ENCODE results near the gene AKAP13.
"Not testable (repeated sequence)": the region's sequence is repeated elsewhere in the genome, so short reads cannot be mapped to it uniquely, and the experiment has no call there.

AKAP13 gene

GRCh38 chr15:85334241-85334640, 46.2 kb upstream of the AKAP13 start:
- POLR2A ChIA-PET: no interaction called here
- CTCF ChIA-PET: no interaction called here
- TF ChIP-seq SUZ12 (IDR thresholded peaks at IDR 0.05) (no peak), FOXM1 (IDR thresholded peaks at IDR 0.05; ENCODE audit: borderline replicate concordance) (no peak), CTBP1 (IDR thresholded peaks at IDR 0.05; ENCODE audit: borderline replicate concordance) (no peak), TARDBP (IDR thresholded peaks at IDR 0.05) (no peak), ELF4 (IDR thresholded peaks at IDR 0.05) (no peak), HDGF (IDR thresholded peaks at IDR 0.05; ENCODE audit: borderline replicate concordance) (no peak), BHLHE40 (IDR thresholded peaks at IDR 0.05; ENCODE audit: borderline replicate concordance) (no peak), LEF1 (IDR thresholded peaks at IDR 0.05; ENCODE audit: borderline replicate concordance) (no peak)
- DNase-seq (ENCODE audit: extremely low spot score): no peak

GRCh38 chr15:85335193-85335942, 45.0 kb upstream of the AKAP13 start:
- TF ChIP-seq ZNF384 (IDR thresholded peaks at IDR 0.05): peak; percentile 62
- no peak for TF ChIP-seq CTBP1 (IDR thresholded peaks at IDR 0.05; ENCODE audit: borderline replicate concordance)
- DNase-seq (ENCODE audit: extremely low spot score): no peak
- ChIA-PET CTCF (interaction anchor here (0.6 to 2.1 kb wide), 8 partner anchors 9 to 79 kb away, joined by 3 to 6 read pairs (median 3); no protein-coding TSS in a partner anchor), POLR2A (interaction anchor here (0.8 kb wide), 1 partner anchor 14 kb away, joined by 3 read pairs; no protein-coding TSS in a partner anchor)

GRCh38 chr15:85336880-85337279, 43.5 kb upstream of the AKAP13 start:
- POLR2A ChIA-PET: interaction anchor here (1.9 kb wide), 1 partner anchor 43 kb away, joined by 5 read pairs; the partner anchor contains the start of gene AKAP13
- no peak for DNase-seq (ENCODE audit: extremely low spot score)
- CTCF ChIA-PET: interaction anchor here (0.6 to 2.1 kb wide), 4 partner anchors 24 to 149 kb away, joined by 3 to 6 read pairs (median 3); no protein-coding TSS in a partner anchor
- TF ChIP-seq CTBP1 (IDR thresholded peaks at IDR 0.05; ENCODE audit: borderline replicate concordance) (no peak), ZNF384 (IDR thresholded peaks at IDR 0.05) (no peak), FOXA1 (IDR thresholded peaks at IDR 0.05) (no peak), ARNT (IDR thresholded peaks at IDR 0.05) (no peak), ELF4 (IDR thresholded peaks at IDR 0.05) (no peak), HDGF (IDR thresholded peaks at IDR 0.05; ENCODE audit: borderline replicate concordance) (no peak), SUZ12 (IDR thresholded peaks at IDR 0.05) (no peak), SP1 (IDR thresholded peaks at IDR 0.05) (no peak), LEF1 (IDR thresholded peaks at IDR 0.05; ENCODE audit: borderline replicate concordance) (no peak), BHLHE40 (IDR thresholded peaks at IDR 0.05; ENCODE audit: borderline replicate concordance) (no peak), PKNOX1 (IDR thresholded peaks at IDR 0.05) (no peak), FOXM1 (IDR thresholded peaks at IDR 0.05; ENCODE audit: borderline replicate concordance) (no peak), L3MBTL2 (conservative IDR thresholded peaks at IDR 0.05) (no peak), TARDBP (IDR thresholded peaks at IDR 0.05) (no peak), NFRKB (IDR thresholded peaks at IDR 0.05) (no peak), FOXK2 (IDR thresholded peaks at IDR 0.05) (no peak)

- no peak for DNase-seq (ENCODE audit: extremely low spot score)
- ChIA-PET POLR2A (interaction anchor here (1.9 kb wide), 1 partner anchor 43 kb away, joined by 5 read pairs; the partner anchor contains the start of gene AKAP13), CTCF (interaction anchor here (0.5 to 1.1 kb wide), 4 partner anchors 23 to 148 kb away, joined by 3 to 6 read pairs (median 3); no protein-coding TSS in a partner anchor)
- no peak for TF ChIP-seq BHLHE40 (IDR thresholded peaks at IDR 0.05; ENCODE audit: borderline replicate concordance)
- TF ChIP-seq SP1 (IDR thresholded peaks at IDR 0.05): no peak
- TF ChIP-seq NFRKB (IDR thresholded peaks at IDR 0.05): no peak
- TF ChIP-seq L3MBTL2 (conservative IDR thresholded peaks at IDR 0.05): no peak
- no peak for TF ChIP-seq PKNOX1 (IDR thresholded peaks at IDR 0.05)
- TF ChIP-seq TARDBP (IDR thresholded peaks at IDR 0.05): no peak
- no peak for TF ChIP-seq LEF1 (IDR thresholded peaks at IDR 0.05; ENCODE audit: borderline replicate concordance)
- no peak for TF ChIP-seq ZNF384 (IDR thresholded peaks at IDR 0.05)
Measured at GRCh38 chr15:85337425-85338074, 42.9 kb upstream of the AKAP13 start.

GRCh38 chr15:85340321-85340665, 40.1 kb upstream of the AKAP13 start:
- ChIA-PET CTCF (interaction anchor here (1.2 to 2.1 kb wide), 2 partner anchors 10 to 74 kb away, joined by 3 to 8 read pairs; no protein-coding TSS in a partner anchor), POLR2A (no interaction called here)
- TF ChIP-seq FOXK2 (IDR thresholded peaks at IDR 0.05): no peak
- TF ChIP-seq ELF4 (IDR thresholded peaks at IDR 0.05): no peak
- no peak for TF ChIP-seq TARDBP (IDR thresholded peaks at IDR 0.05)
- TF ChIP-seq L3MBTL2 (conservative IDR thresholded peaks at IDR 0.05): no peak
- no peak for TF ChIP-seq ZNF384 (IDR thresholded peaks at IDR 0.05)
- TF ChIP-seq SUZ12 (IDR thresholded peaks at IDR 0.05): no peak
- TF ChIP-seq FOXA1 (IDR thresholded peaks at IDR 0.05): no peak
- no peak for TF ChIP-seq SP1 (IDR thresholded peaks at IDR 0.05)
- TF ChIP-seq FOXM1 (IDR thresholded peaks at IDR 0.05; ENCODE audit: borderline replicate concordance): no peak
- TF ChIP-seq PKNOX1 (IDR thresholded peaks at IDR 0.05): no peak
- DNase-seq (ENCODE audit: extremely low spot score): no peak

GRCh38 chr15:85340852-85341251, 39.6 kb upstream of the AKAP13 start:
- TF ChIP-seq ELF4 (IDR thresholded peaks at IDR 0.05) (no peak), HDGF (IDR thresholded peaks at IDR 0.05; ENCODE audit: borderline replicate concordance) (no peak), TARDBP (IDR thresholded peaks at IDR 0.05) (no peak), BHLHE40 (IDR thresholded peaks at IDR 0.05; ENCODE audit: borderline replicate concordance) (no peak), PKNOX1 (IDR thresholded peaks at IDR 0.05) (no peak)
- DNase-seq (ENCODE audit: extremely low spot score): no peak
- CTCF ChIA-PET: interaction anchor here (2.1 kb wide), 1 partner anchor 10 kb away, joined by 8 read pairs; no protein-coding TSS in a partner anchor
- POLR2A ChIA-PET: no interaction called here

GRCh38 chr15:85342163-85342562, 38.2 kb upstream of the AKAP13 start:
- POLR2A ChIA-PET; CTCF ChIA-PET; DNase-seq (ENCODE audit: extremely low spot score): not testable (repeated sequence)

- POLR2A ChIA-PET; DNase-seq (ENCODE audit: extremely low spot score); CTCF ChIA-PET: not testable (repeated sequence)
Measured at GRCh38 chr15:85343443-85343842, 37.0 kb upstream of the AKAP13 start.

GRCh38 chr15:85344241-85344640, 36.2 kb upstream of the AKAP13 start:
- POLR2A ChIA-PET; DNase-seq (ENCODE audit: extremely low spot score): not testable (repeated sequence)
- CTCF ChIA-PET: interaction anchor here (0.9 kb wide), 1 partner anchor 8 kb away, joined by 3 read pairs; no protein-coding TSS in a partner anchor

All from HEK293T (cell line).